Glutamatergic neuron (in vitro differentiated cells): Measurements from ENCODE around the gene KLHL22. TPM values are rescaled to one million over a fixed set of nuclear protein-coding genes. Genes with fewer than 3 reads are reported as not detected.
A peak's percentile ranks its signal among the peaks of the same experiment; 100 is the strongest.

ENCODE experiments used
- DNase-seq: peaks from one replicate; pipeline ENCODE4 v3.0.0; 2022
- H3K27ac Mint-ChIP-seq: one replicate; pipeline ENCODE4 v1.8.0; 2020; ENCODE audit warnings: mild to moderate bottlenecking, mixed read lengths, inconsistent platforms; ENCODE audit not compliant: unreplicated experiment
- H3K27me3 Mint-ChIP-seq: one replicate; pipeline ENCODE4 v1.8.0; 2020; ENCODE audit warnings: mild to moderate bottlenecking, moderate library complexity, mixed read lengths, inconsistent platforms; ENCODE audit not compliant: unreplicated experiment
- H3K36me3 Mint-ChIP-seq: one replicate; pipeline ENCODE4 v1.8.0; 2020; ENCODE audit warnings: mild to moderate bottlenecking, mixed read lengths, inconsistent platforms; ENCODE audit not compliant: unreplicated experiment
- H3K4me1 Mint-ChIP-seq: one replicate; pipeline ENCODE4 v1.8.0; 2020; ENCODE audit warnings: mild to moderate bottlenecking, low read depth, mixed read lengths, inconsistent platforms; ENCODE audit not compliant: unreplicated experiment
- H3K4me3 Mint-ChIP-seq: one replicate; pipeline ENCODE4 v1.8.0; 2020; ENCODE audit warnings: mild to moderate bottlenecking, mixed read lengths, inconsistent platforms; ENCODE audit not compliant: unreplicated experiment
- H3K9me3 Mint-ChIP-seq: one replicate; pipeline ENCODE4 v1.8.0; 2020; ENCODE audit warnings: mild to moderate bottlenecking, moderate library complexity, mixed read lengths, inconsistent platforms; ENCODE audit not compliant: unreplicated experiment
- total RNA-seq: library from RNA; stranded (reverse); fragmentation: NEBNext Ultra II Directional; extraction: Animal tissue kit (Norgen Biotek cat#: 25700); gene quantifications from one replicate; pipeline ENCODE4 v1.2.1, GENCODE V29; 2021; ENCODE audit not compliant: unreplicated experiment
- TF ChIP-seq, protein P1 (sequence below): fragments of 200-600 bp; sonication (generic); IDR thresholded peaks from one replicate; pipeline ENCODE4 v1.5.0; 2021; ENCODE audit not compliant: partially characterized antibody, unreplicated experiment

The KLHL22 gene
- total RNA-seq, 1 donor from 2014 or later = 20.2 TPM

DNA sequence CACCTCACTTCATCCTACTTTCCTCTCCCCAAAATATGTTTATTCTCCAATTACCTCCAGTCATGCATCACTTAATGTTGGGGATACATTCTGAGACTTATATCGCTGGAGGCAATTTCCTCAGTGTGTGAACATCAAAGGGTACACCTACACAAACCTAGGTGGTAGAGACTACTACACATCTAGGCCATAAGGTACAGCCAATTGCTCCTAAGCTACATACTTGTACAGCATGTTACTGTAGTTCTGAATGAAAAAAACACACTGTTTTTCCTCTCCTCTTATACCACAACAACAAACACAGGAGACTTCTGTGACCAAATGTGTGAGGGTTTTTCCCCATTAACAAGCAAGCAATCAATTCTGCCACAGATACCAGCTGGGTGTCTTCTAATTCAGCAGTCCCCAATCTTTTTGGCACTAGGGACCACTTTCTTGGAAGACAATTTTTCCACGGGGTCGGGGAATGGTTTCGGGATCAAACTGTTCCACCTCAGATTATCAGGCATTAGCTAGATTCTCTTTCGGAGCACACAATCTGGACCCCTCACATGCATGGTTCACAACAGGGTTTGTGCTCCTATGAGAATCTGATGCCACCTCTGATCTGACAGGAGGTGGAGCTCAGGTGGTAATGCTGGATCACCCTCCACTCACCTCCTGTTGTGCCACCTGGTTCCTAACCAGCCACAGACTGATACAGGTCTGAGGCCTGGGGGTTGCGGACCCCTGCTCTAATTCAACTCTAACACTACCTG is 5.2 kb downstream of the KLHL22 start:
- H3K9me3 Mint-ChIP-seq = peaks cover 12% of the 10 kb centered on the region
- DNase-seq = no peak
- peaks cover 8% of the 10 kb centered on the region for H3K27me3 Mint-ChIP-seq
- TF ChIP-seq, protein P1, sequence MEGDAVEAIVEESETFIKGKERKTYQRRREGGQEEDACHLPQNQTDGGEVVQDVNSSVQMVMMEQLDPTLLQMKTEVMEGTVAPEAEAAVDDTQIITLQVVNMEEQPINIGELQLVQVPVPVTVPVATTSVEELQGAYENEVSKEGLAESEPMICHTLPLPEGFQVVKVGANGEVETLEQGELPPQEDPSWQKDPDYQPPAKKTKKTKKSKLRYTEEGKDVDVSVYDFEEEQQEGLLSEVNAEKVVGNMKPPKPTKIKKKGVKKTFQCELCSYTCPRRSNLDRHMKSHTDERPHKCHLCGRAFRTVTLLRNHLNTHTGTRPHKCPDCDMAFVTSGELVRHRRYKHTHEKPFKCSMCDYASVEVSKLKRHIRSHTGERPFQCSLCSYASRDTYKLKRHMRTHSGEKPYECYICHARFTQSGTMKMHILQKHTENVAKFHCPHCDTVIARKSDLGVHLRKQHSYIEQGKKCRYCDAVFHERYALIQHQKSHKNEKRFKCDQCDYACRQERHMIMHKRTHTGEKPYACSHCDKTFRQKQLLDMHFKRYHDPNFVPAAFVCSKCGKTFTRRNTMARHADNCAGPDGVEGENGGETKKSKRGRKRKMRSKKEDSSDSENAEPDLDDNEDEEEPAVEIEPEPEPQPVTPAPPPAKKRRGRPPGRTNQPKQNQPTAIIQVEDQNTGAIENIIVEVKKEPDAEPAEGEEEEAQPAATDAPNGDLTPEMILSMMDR = no peak
- peaks cover 5% of the 10 kb centered on the region for H3K36me3 Mint-ChIP-seq
- H3K27ac Mint-ChIP-seq = no peak overlapping the region
- peaks cover 9% of the 10 kb centered on the region for H3K4me1 Mint-ChIP-seq
- H3K4me3 Mint-ChIP-seq = no peak overlapping the region

DNA sequence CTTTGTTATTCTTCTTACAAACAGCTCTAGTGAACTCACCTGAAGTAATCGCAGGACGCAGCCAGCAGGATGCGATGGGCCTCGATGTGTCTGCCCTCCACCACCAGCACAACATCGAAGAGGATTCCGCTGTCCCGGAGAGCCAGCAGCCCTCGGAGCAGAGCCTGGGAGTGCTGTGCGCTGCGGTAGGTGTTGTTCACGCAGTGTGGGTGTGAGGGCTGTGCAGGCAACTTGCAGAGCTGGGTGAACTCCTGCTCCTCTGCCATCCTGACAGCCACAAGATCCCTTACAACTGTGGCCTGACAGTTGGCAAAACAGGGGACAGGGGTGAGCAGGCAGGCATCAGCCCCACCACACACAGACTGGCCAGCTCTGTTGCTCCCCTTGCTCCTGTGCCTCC is 6.6 kb downstream of the KLHL22 start:
- Mint-ChIP-seq H3K27ac (no peak overlapping the region), H3K4me3 (no peak overlapping the region), H3K9me3 (peaks cover 12% of the 10 kb centered on the region), H3K4me1 (peaks cover 6% of the 10 kb centered on the region), H3K27me3 (peaks cover 7% of the 10 kb centered on the region), H3K36me3 (peaks cover 5% of the 10 kb centered on the region)
- TF ChIP-seq, protein P1 = no peak
- DNase-seq = no peak

DNA sequence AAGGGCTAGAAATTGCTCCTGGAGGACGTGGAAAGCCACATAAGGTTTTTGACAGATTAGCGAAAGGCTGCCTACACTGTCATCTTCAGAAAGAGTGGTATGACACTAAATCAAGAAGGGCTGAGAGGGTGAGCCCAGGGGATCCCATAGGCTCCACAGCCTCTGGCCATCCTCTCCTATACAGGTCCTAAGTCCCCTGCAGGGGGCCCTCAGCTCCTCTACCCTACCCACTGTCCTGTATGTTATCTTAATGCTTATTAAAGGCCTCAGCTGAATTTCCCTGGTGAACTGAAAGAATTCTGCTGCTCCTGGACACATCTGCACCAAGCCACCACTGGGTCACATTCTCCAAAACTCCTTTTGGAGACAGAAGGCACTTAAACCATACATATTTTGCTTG is 7.9 kb downstream of the KLHL22 start:
- TF ChIP-seq, protein P1 = no peak

DNA sequence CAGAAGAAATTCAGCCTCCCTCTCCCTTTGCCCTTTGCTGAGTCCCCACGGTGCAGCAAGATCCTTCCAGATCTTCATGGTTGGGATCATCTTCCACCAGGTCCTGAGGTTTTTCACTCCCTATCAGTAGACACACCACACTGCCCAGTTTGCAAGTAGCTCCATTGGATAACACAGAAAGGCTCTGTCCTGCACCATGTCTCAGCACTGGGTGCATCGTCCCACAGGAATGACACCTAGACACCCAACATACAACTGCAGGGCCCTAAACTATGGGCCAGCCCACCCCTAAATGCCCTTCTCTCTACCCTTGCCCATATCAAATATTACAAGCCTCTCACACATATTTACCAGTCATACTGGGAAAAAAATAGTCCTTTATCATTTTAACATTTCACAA is 9.4 kb downstream of the KLHL22 start:
- H3K27me3 Mint-ChIP-seq = peaks cover 4% of the 10 kb centered on the region
- TF ChIP-seq, protein P1 = no peak
- peaks cover 12% of the 10 kb centered on the region for H3K9me3 Mint-ChIP-seq
- no peak for DNase-seq
- H3K36me3 Mint-ChIP-seq = peaks cover 12% of the 10 kb centered on the region
- peaks cover 6% of the 10 kb centered on the region for H3K4me1 Mint-ChIP-seq
- H3K27ac Mint-ChIP-seq = no peak overlapping the region
- no peak overlapping the region for H3K4me3 Mint-ChIP-seq

More for the DNA sequence above, 7.9 kb downstream of the KLHL22 start:
- Mint-ChIP-seq H3K27ac (no peak overlapping the region), H3K4me3 (no peak overlapping the region), H3K36me3 (peaks cover 12% of the 10 kb centered on the region), H3K9me3 (peaks cover 12% of the 10 kb centered on the region), H3K27me3 (peaks cover 7% of the 10 kb centered on the region), H3K4me1 (peaks cover 6% of the 10 kb centered on the region)
- no peak for DNase-seq

DNA sequence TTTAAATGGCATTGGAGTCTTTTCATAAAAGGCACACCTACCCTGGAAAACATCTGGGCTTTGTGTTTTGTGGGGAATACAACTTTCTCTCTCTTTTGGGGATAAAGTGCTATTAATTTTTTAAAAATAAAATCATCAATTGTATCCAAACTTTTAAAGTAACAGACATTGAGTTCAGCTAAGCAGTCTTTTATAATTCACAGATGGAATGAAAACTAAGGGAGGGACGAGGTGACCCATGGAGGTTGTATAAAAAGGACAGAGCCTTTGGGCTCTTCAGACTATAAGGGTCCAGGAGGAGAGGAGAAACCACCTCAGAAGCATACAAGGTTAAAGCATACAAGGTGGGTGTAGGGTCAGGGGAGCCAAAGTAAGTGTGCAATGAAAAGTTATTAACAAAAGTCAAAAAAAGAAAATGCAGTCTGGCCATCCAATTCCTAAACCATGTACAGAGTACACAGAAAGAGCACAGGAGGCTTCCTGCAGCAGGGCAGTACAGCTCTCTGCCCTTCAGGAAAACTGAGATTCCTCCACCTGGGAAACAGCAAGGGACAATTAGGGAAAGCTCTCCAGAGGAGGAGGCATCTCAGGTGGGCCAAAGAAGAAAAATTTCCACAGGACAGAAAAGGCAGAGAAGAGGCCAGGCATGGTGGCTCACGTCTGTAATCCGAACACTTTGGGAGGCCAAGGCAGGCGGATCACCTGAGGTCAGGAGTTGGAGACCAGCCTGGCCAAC is 10.5 kb downstream of the KLHL22 start:
- peaks cover 6% of the 10 kb centered on the region for H3K4me1 Mint-ChIP-seq
- no peak overlapping the region for H3K27ac Mint-ChIP-seq
- peak overlapping the region; percentile 6 for H3K4me3 Mint-ChIP-seq
- H3K36me3 Mint-ChIP-seq = peaks cover 12% of the 10 kb centered on the region
- TF ChIP-seq, protein P1 = no peak
- peaks cover 4% of the 10 kb centered on the region for H3K27me3 Mint-ChIP-seq
- no peak for DNase-seq
- peaks cover 12% of the 10 kb centered on the region for H3K9me3 Mint-ChIP-seq
